ENCODE data around the gene TMEM258. TPM values are rescaled to one million over a fixed set of nuclear protein-coding genes. Genes with fewer than 3 reads are reported as not detected.

TMEM258 gene
- total and polyA plus RNA-seq, 9 of the 15 experiments (the other 6 are each of a cell fraction or from before 2014, with no cell fraction given), result 97.2 to 856 (median 231) TPM

- TF ChIP-seq CLOCK (CRISPR knock-in tag; IDR thresholded peaks at IDR 0.05; ENCODE audit: borderline replicate concordance) (no peak), HDAC1 (IDR thresholded peaks at IDR 0.05) (peak in 1 of 2 experiments; percentile 48; a peak in 1 of 4 replicates), FOXA1 (IDR thresholded peaks at IDR 0.05; ENCODE audit: borderline replicate concordance) (no peak), U2AF1 (optimal IDR thresholded peaks at IDR 0.05; ENCODE audit: low read depth, low read length) (no peak), BHLHE40 (IDR thresholded peaks at IDR 0.05; ENCODE audit: low read length) (no peak), MAFG (tag; conservative IDR thresholded peaks at IDR 0.05) (no peak), SIN3B (IDR thresholded peaks at IDR 0.05; ENCODE audit: low read depth) (no peak), KLF6 (CRISPR knock-in tag; IDR thresholded peaks at IDR 0.05; ENCODE audit: borderline replicate concordance) (no peak), TEAD4 (IDR thresholded peaks at IDR 0.05; ENCODE audit: low read length) (peak; percentile 61), TEAD4 (CRISPR knock-in tag; IDR thresholded peaks at IDR 0.05; ENCODE audit: borderline replicate concordance) (no peak), ZNF444 (CRISPR knock-in tag; IDR thresholded peaks at IDR 0.05) (no peak), VEZF1 (CRISPR knock-in tag; IDR thresholded peaks at IDR 0.05) (peak; percentile 98), ZNF644 (tag; IDR thresholded peaks at IDR 0.05; ENCODE audit: low read depth) (no peak), TCF15 (CRISPR knock-in tag; IDR thresholded peaks at IDR 0.05) (no peak), USF1 (CRISPR knock-in tag; IDR thresholded peaks at IDR 0.05) (no peak), ZNF395 (CRISPR knock-in tag; IDR thresholded peaks at IDR 0.05) (0 out of 2 replicates have a peak, but pooled peaks have one; percentile 12), ZNF668 (CRISPR knock-in tag; IDR thresholded peaks at IDR 0.05) (no peak), ZNF3 (CRISPR knock-in tag; IDR thresholded peaks at IDR 0.05) (no peak), CEBPB (tag; IDR thresholded peaks at IDR 0.05) (no peak), LCOR (CRISPR knock-in tag; IDR thresholded peaks at IDR 0.05) (no peak), U2AF2 (optimal IDR thresholded peaks at IDR 0.05; ENCODE audit: low read depth, low read length) (no peak), RBM15 (IDR thresholded peaks at IDR 0.05; ENCODE audit: insufficient read depth, low read length) (no peak)
Observed at GRCh38 chr11:61749591-61750217, 42.7 kb downstream of the TMEM258 start (continued).

Measured in K562 (cell line).